ENCODE results near the gene CENPF.
A peak's percentile ranks its signal among the peaks of the same experiment; 100 is the strongest.

Gene CENPF

GRCh38 chr1:214586621-214587020 is 16.4 kb upstream of the CENPF start:
- TF ChIP-seq CEBPB (IDR thresholded peaks at IDR 0.05) = no peak
- TF ChIP-seq YY1 (IDR thresholded peaks at IDR 0.05; ENCODE audit: low read depth) = no peak
- no peak for TF ChIP-seq RAD21 (IDR thresholded peaks at IDR 0.05; ENCODE audit: low read depth)
- TF ChIP-seq FOXM1 (IDR thresholded peaks at IDR 0.05; ENCODE audit: borderline replicate concordance, low read depth) = no peak
- no peak for TF ChIP-seq ZBTB7A (IDR thresholded peaks at IDR 0.05; ENCODE audit: low read depth)
- no peak for TF ChIP-seq TAF1 (IDR thresholded peaks at IDR 0.05; ENCODE audit: low read depth)
- TF ChIP-seq TCF12 (IDR thresholded peaks at IDR 0.05; ENCODE audit: low read depth) = no peak
- TF ChIP-seq NFIC (IDR thresholded peaks at IDR 0.05) = no peak
- TF ChIP-seq EP300 (IDR thresholded peaks at IDR 0.05; ENCODE audit: borderline replicate concordance) = no peak
- TF ChIP-seq EGR1 (IDR thresholded peaks at IDR 0.05) = no peak
- TF ChIP-seq CREB1 (IDR thresholded peaks at IDR 0.05; ENCODE audit: low read depth) = no peak
- no peak for TF ChIP-seq TEAD4 (IDR thresholded peaks at IDR 0.05)
- TF ChIP-seq REST (IDR thresholded peaks at IDR 0.05; ENCODE audit: low read depth) = no peak
- no peak for TF ChIP-seq MAX (IDR thresholded peaks at IDR 0.05)
- TF ChIP-seq USF1 (IDR thresholded peaks at IDR 0.05) = no peak

- 0 out of 2 replicates have a peak, but pooled peaks have one; percentile 28 for TF ChIP-seq NFIC (IDR thresholded peaks at IDR 0.05)
- no peak for TF ChIP-seq EGR1 (IDR thresholded peaks at IDR 0.05)
Observed at GRCh38 chr1:214587165-214587564, 15.8 kb upstream of the CENPF start.

- TF ChIP-seq USF1 (IDR thresholded peaks at IDR 0.05) (no peak), CREB1 (IDR thresholded peaks at IDR 0.05; ENCODE audit: low read depth) (no peak), ZBTB7A (IDR thresholded peaks at IDR 0.05; ENCODE audit: low read depth) (no peak), CEBPB (IDR thresholded peaks at IDR 0.05) (no peak), RAD21 (IDR thresholded peaks at IDR 0.05; ENCODE audit: low read depth) (no peak), TAF1 (IDR thresholded peaks at IDR 0.05; ENCODE audit: low read depth) (no peak), TCF12 (IDR thresholded peaks at IDR 0.05; ENCODE audit: low read depth) (no peak), NFIC (IDR thresholded peaks at IDR 0.05) (no peak), MAX (IDR thresholded peaks at IDR 0.05) (no peak), REST (IDR thresholded peaks at IDR 0.05; ENCODE audit: low read depth) (no peak), EP300 (IDR thresholded peaks at IDR 0.05; ENCODE audit: borderline replicate concordance) (no peak), YY1 (IDR thresholded peaks at IDR 0.05; ENCODE audit: low read depth) (no peak), TEAD4 (IDR thresholded peaks at IDR 0.05) (no peak), FOXM1 (IDR thresholded peaks at IDR 0.05; ENCODE audit: borderline replicate concordance, low read depth) (no peak), EGR1 (IDR thresholded peaks at IDR 0.05) (no peak)
Observed at GRCh38 chr1:214588963-214589597, 13.9 kb upstream of the CENPF start.

GRCh38 chr1:214590696-214591095 is 12.3 kb upstream of the CENPF start:
- TF ChIP-seq CEBPB (IDR thresholded peaks at IDR 0.05) (no peak), NFIC (IDR thresholded peaks at IDR 0.05) (no peak), RAD21 (IDR thresholded peaks at IDR 0.05; ENCODE audit: low read depth) (peak; percentile 18; the same call in 1 of the 2 replicates)

- TF ChIP-seq TCF12 (IDR thresholded peaks at IDR 0.05; ENCODE audit: low read depth) (no peak), USF1 (IDR thresholded peaks at IDR 0.05) (no peak), CREB1 (IDR thresholded peaks at IDR 0.05; ENCODE audit: low read depth) (no peak), REST (IDR thresholded peaks at IDR 0.05; ENCODE audit: low read depth) (no peak), CEBPB (IDR thresholded peaks at IDR 0.05) (no peak), FOXM1 (IDR thresholded peaks at IDR 0.05; ENCODE audit: borderline replicate concordance, low read depth) (no peak), TEAD4 (IDR thresholded peaks at IDR 0.05) (no peak), YY1 (IDR thresholded peaks at IDR 0.05; ENCODE audit: low read depth) (no peak), EP300 (IDR thresholded peaks at IDR 0.05; ENCODE audit: borderline replicate concordance) (no peak), ZBTB7A (IDR thresholded peaks at IDR 0.05; ENCODE audit: low read depth) (no peak)
Observed at GRCh38 chr1:214593158-214593557, 9.8 kb upstream of the CENPF start.

Measured in Ishikawa (cell line).